AG20443 (cell line): ENCODE measurements around the gene ATF6.

Experiments used
- DNase-seq: peaks from one replicate; pipeline ENCODE4 v3.0.0; 2012; ENCODE audit warnings: low spot score, mixed read lengths

Gene ATF6

GRCh38 chr1:161887730-161888287 lies 121.7 kb downstream of the ATF6 start:
- no peak for DNase-seq

GRCh38 chr1:161890574-161890973 lies 124.5 kb downstream of the ATF6 start:
- DNase-seq, result no peak

DNA sequence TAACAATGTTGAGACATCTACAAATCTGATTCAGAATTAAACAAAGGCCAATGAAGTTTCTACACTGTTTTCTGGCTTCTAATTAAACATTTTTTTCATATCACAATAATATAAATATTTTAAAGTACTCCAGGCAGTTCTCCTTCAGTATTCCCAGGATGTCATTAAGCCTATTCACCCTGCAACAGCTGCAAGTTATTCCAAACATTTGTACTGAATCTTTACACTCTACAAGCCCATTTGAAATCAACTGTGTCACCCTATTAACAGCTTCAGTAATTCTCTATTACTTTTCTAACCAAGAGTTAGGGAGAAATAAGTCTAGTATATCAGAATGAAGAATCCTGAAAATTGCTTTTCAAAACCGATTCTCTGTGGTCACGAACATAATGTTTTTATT lies 133.0 kb downstream of the ATF6 start:
- DNase-seq, result no peak

DNA sequence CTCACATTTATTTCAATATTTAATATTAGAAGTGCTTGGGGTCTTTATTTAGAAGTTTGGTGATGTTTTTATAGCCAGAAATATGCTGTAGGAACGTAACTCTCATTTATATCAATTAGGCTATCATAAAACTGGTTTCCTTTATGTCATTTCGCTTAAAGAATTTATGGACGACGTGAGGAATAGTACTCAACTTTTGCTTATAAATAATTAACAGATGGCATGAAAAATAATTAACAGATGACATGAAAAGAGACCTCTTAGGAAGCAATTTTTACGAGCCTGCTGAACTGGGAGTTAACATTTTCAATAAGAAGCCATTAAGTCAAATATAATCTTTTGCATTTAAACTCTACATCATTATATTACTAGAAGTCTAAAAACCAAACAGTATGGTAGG lies 134.0 kb downstream of the ATF6 start:
- DNase-seq, result no peak

GRCh38 chr1:161902182-161902581 lies 136.1 kb downstream of the ATF6 start:
- no peak for DNase-seq

GRCh38 chr1:161905269-161905884 lies 139.3 kb downstream of the ATF6 start:
- peak; percentile 13 for DNase-seq

DNA sequence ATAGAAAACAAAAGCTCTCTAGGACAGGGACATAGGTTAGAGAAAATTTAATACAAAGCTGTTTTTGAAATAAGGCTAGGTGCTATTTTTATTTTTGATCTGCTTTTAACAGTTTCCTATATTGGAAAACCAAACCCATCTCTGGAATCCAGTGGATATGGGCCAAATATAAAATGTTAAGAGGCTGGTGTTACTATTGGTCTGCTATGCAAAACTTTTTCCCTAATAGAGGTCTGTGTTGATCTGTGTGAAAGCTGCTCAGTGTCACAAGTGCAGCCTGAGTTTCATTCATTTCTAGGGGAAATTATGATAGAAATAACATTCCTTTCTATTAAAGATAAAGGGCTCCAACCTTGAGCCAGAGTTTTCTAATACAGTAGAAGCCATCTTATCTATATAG lies 141.1 kb downstream of the ATF6 start:
- no peak for DNase-seq

DNA sequence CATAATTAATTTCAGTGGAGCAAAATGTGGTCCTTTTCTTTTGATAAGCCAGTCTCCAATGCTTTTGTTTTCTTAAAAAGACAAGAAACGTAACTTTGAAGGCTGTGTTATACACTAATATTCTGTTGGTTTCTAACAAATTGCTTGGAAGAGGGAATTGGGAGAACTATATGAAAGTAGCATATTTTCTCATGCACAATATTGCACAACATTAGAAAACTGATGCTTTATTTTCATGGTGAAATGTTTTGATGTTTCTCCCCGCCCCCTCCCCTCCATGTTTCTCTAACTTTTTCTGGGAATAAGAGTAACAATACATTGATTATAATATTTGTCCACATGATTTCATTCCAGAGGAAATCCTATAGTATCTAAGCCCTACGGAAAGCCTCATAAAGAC lies 142.1 kb downstream of the ATF6 start:
- DNase-seq, result no peak

DNA sequence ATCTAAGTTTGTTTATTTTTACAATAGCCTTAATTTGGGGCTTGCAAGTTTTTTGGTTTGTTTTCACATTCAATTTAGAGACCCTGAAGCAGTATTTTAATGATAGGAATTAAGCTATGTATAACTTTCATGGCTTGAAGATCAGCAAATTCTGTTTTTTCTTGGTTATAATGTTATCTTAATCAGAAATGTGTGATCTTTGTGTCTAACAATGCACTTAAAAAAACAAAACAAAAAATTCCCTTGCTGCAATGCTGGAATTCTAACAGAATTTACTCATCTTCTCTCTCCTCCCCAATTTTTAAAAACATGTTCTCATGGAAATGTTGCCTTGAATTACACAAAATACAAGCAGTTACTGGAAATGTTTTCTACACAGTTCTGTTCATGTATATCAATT lies 144.5 kb downstream of the ATF6 start:
- no peak for DNase-seq

DNA sequence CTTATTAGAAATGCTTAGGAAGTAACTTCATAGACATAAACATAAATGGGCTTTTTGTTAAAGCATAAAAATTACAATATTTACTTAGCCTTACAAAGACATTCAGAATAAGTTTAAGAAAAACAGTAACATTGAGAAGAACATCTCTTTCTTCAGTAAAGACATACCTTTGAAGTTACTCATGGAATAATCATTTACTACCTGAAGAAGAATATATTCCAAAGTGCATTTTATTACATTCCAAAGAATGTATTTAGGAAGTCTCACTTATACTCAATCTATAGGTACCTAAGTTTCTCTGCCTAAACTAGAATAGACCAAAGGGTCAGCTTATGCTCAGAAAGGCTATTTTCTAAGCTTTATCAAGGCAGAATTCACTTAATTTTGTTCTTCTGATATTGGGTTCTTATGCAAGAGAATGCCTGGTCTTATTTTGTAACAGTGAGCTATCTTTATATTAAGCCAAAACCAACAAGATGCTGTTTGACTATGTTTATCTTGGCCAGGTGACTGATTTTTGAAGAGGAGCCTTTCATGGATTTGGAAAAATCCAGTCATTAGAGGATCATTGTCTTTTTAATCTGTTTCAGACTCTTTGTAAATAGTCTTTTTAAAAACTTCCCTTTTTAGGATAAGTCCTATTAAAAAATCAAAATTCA lies 147.5 kb downstream of the ATF6 start:
- DNase-seq, result no peak

DNA sequence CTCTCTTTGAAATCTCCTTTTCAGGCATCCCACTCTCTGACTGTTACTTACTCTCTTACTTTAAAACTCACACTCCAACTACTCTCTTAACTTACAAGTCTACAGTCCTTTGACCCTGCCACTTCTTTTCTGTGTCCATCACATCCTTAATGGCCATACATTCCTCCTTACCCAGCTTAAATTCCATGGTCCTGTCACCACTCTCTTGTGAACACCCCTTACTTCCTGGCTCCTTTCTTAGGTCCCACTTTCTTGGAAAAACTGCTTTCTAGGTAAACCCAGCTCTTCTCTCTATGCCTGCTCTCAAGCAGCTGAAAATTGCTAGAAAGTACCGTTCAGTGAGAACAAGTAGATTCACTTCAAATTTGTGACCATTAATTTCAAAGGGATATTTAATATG lies 148.5 kb downstream of the ATF6 start:
- DNase-seq, result no peak

- DNase-seq, result no peak
These were observed 149.0 kb downstream of the ATF6 start for GRCh38 chr1:161915051-161915503.

DNA sequence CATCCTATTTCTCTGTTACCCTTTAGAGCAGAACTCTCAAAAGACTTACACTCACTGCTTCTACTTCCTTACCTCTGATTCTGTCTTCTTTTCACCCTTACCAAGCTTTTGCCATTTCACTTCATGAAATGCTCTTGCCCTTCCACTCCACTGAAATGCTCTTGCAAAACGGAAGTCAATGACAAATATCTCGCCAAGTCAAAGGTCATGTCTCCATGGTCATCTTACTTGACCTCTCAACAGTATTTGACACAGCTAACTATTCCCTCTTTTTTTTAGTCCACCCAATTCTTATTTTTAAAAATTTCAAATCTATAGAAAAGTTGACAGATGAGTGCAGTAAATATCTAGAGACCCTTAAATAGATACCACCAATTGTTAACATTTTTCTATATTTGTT lies 149.9 kb downstream of the ATF6 start:
- DNase-seq, result no peak

DNA sequence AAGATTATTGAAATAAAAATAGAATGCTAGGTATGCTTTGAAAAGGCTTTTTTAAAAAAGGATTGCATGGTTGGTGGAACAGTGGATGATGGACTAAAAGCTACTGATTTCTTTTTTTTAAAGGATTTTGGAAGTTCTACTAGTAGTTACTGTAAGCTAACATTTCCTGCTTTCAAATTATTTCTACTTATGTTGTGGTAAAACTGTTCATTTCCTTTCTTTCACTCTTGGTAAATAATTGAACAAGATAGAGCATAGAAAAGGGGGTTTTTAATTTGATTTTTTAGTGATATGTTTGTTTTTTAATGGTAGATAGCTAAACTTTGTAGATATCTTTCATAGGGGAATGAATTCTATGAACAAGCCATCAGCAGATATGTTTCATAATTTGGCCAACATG lies 153.1 kb downstream of the ATF6 start:
- no peak for DNase-seq

- no peak for DNase-seq
These were observed 155.4 kb downstream of the ATF6 start for GRCh38 chr1:161921491-161921890.

GRCh38 chr1:161921990-161922389 lies 155.9 kb downstream of the ATF6 start:
- DNase-seq, result no peak

DNA sequence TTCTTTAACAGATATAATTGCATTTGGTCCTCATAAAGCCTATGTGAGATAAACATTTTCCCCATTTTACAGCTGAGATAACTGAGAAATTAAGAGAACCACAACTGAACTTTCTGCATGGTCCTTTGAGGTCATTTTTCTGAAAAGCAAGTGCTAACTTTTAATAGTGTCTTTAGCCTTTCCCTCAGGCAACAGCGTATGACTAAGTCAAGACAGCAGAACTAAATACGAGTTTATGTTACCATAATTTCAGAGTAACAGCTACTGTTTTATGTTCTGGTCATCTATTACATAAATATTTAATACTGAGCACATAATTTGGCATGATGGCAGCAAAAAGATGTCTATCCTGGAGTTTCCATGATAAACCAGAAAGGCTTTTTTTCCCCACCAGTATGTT lies 161.9 kb downstream of the ATF6 start:
- no peak for DNase-seq

DNA sequence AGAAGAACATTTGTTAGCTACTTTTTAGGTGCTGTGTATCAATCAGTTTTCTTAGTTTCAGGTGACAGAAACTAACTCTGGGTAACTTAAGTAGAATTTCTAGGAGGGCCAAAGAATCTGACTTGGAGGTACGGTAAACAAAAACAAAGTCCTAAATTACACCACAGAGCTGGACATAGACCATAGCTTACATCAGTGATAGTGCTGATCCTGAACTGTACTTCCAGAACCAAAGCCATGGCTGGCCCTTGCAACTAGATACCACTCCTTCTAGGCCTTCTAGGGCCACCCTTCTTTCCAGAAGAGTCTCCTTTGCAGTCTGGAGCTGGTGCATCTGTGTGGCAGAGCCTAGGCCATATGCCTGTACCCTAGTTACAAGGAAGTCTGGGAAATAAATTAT lies 163.0 kb downstream of the ATF6 start:
- no peak for DNase-seq

DNA sequence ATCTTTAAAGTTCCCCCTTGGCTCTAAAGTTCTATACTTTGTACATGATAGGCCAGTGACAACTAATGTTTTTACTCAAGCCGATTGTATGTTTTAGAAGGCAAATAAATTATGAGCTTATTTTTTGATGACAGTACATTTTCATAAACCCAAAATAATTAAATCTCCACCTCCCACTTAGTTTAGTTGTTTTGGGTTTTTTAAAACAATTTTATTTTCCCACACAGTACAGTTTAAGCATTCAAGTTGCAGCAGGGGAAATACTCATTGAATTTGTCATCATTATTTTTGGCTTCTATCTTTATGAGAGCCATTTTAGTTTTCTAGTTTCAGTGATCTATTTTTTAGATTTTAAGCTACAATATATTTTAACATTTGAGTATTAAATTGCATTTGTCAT lies 163.9 kb downstream of the ATF6 start:
- peak; percentile 42 for DNase-seq

- DNase-seq, result no peak
These were observed 166.5 kb downstream of the ATF6 start for GRCh38 chr1:161932668-161933067.

GRCh38 chr1:161933592-161934588 lies 167.8 kb downstream of the ATF6 start:
- DNase-seq, result no peak

DNA sequence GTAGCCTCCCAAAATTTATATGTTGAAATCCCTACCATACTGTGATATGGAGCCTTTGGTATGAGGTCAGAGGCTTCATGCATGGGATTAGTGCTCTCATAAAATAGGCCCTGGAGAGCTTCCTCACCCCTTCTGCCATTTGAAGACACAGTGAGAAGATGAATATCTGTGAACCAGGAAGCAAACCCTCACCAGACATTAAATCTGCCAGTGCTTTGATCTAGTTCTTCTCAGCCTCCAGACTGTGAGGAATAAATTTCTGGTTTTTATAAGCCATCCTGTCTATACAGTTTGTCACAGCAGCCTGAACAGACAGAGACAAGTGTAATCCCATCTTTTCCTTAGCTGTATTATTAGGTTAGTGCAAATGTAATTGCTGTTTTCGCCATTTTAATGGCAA lies 169.1 kb downstream of the ATF6 start:
- DNase-seq, result no peak

DNA sequence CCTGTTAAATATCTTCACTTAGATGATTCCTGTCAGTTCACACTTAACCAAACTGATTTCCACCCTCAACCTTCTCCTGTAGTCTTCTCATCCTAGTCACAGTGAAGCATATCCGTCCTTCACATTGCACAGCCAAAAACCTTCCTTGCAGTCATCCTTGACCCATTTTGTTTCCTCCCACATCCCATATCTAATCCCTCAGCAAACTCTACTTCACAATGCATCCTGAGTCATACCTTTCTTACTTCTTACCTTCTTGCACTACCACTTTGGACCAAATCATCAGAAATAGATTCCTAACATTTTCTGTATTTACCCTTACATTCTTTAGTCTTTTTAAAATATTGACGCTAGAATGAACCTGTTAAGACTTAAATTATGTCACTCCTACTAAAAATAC lies 170.7 kb downstream of the ATF6 start:
- no peak for DNase-seq
